MM.1S (cell line): ENCODE results near the gene NDUFB11.
"Not testable (repeated sequence)": the region's sequence is repeated elsewhere in the genome, so short reads cannot be mapped to it uniquely, and the experiment has no call there.

Experiments
- DNase-seq: peaks from one replicate; pipeline ENCODE4 v3.0.0-alpha.2; 2015
- H2AFZ ChIP-seq: fragments of 300-600 bp; sonication (generic); 2 replicates; pipeline ENCODE4 v1.6.0; 2016; ENCODE audit warnings: antibody characterized with exemption, low read length
- H3F3A ChIP-seq: fragments of 300-600 bp; sonication (generic); 2 replicates; pipeline ENCODE4 v1.6.1; 2016; ENCODE audit warnings: mild to moderate bottlenecking, antibody characterized with exemption, low read length, moderate library complexity, mixed read lengths; ENCODE audit not compliant: insufficient read depth
- H3K27ac ChIP-seq: fragments of 300-600 bp; sonication (generic); 2 replicates; pipeline ENCODE4 v1.5.1; 2016; ENCODE audit warnings: mild to moderate bottlenecking, low read length
- H3K27me3 ChIP-seq: fragments of 300-600 bp; sonication (generic); replicated peaks from 2 replicates; pipeline ENCODE4 v1.6.0; 2016; ENCODE audit warnings: low read length; ENCODE audit not compliant: insufficient read depth
- H3K36me3 ChIP-seq: fragments of 300-600 bp; sonication (generic); replicated peaks from 2 replicates; pipeline ENCODE4 v1.6.1; 2016; ENCODE audit warnings: mild to moderate bottlenecking, low read length, mixed read lengths; ENCODE audit not compliant: insufficient read depth
- H3K4me1 ChIP-seq: fragments of 300-600 bp; sonication (generic); 2 replicates; pipeline ENCODE4 v1.6.1; 2016; ENCODE audit warnings: low read length, mixed read lengths
- H3K4me2 ChIP-seq: fragments of 300-600 bp; sonication (generic); 2 replicates; pipeline ENCODE4 v1.6.0; 2016; ENCODE audit warnings: low read depth, low read length
- H3K4me3 ChIP-seq: fragments of 300-600 bp; sonication (generic); 2 replicates; pipeline ENCODE4 v1.5.1; 2016; ENCODE audit warnings: low read length, mixed read lengths
- H3K79me2 ChIP-seq: fragments of 300-600 bp; sonication (generic); 2 replicates; pipeline ENCODE4 v1.6.1; 2016; ENCODE audit warnings: mixed run types, low read length, mixed read lengths
- H3K9ac ChIP-seq: fragments of 300-600 bp; sonication (generic); 2 replicates; pipeline ENCODE4 v1.6.1; 2016; ENCODE audit warnings: low read length, mixed read lengths
- H3K9me2 ChIP-seq: fragments of 300-600 bp; sonication (generic); replicated peaks from 2 replicates; pipeline ENCODE4 v1.6.1; 2016; ENCODE audit warnings: mild to moderate bottlenecking, low read length, mixed read lengths; ENCODE audit not compliant: insufficient read depth
- H3K9me3 ChIP-seq: fragments of 300-600 bp; sonication (generic); replicated peaks from 2 replicates; pipeline ENCODE4 v1.6.1; 2016; ENCODE audit warnings: mild to moderate bottlenecking, low read length, mixed read lengths; ENCODE audit not compliant: insufficient read depth
- H4K20me1 ChIP-seq: fragments of 300-600 bp; sonication (generic); 2 replicates; pipeline ENCODE4 v1.6.1; 2016; ENCODE audit warnings: mild to moderate bottlenecking, low read length, moderate library complexity, mixed read lengths; ENCODE audit not compliant: insufficient read depth
- CTCF ChIP-seq: fragments of 300-600 bp; sonication (generic); IDR thresholded peaks from 2 replicates; pipeline ENCODE4 v1.5.1; 2016; ENCODE audit warnings: antibody characterized with exemption, low read length, mixed read lengths
- EZH2 ChIP-seq: fragments of 300-600 bp; sonication (generic); optimal IDR thresholded peaks from 2 replicates; pipeline ENCODE3; 2017; ENCODE audit warnings: low read depth, mild to moderate bottlenecking, antibody characterized with exemption, low read length, mixed read lengths
- EZH2phosphoT487 ChIP-seq: fragments of 300-600 bp; sonication (generic); IDR thresholded peaks from 2 replicates; pipeline ENCODE4 v1.6.1; 2018; ENCODE audit warnings: antibody characterized with exemption, low read length

The NDUFB11 gene

GRCh38 chrX:47145395-47146120 lies 1.1 kb upstream of the NDUFB11 start:
- Histone ChIP-seq H2AFZ (no peak overlapping the region), H4K20me1 (peaks cover 3% of the 10 kb centered on the region)

GRCh38 chrX:47143894-47144625 lies 442 bp downstream of the NDUFB11 start:
- H3K79me2 ChIP-seq, result peaks cover 54% of the 10 kb centered on the region
- peak overlapping the region; percentile 66 for H3K4me2 ChIP-seq
- H3K27ac ChIP-seq, result peak overlapping the region; percentile 98
- peak overlapping the region; percentile 96 for H3K9ac ChIP-seq
- TF ChIP-seq CTCF (no peak), EZH2 (no peak)
- H3K27me3 ChIP-seq, result no peaks in the 10 kb centered on the region
- no peaks in the 10 kb centered on the region for H3K9me3 ChIP-seq
- H2AFZ ChIP-seq, result peak overlapping the region; percentile 61
- peaks cover 3% of the 10 kb centered on the region; the same call in 1 of the 2 replicates for H4K20me1 ChIP-seq
- peaks cover 6% of the 10 kb centered on the region; the same call in 1 of the 2 replicates for H3F3A ChIP-seq
- no peaks in the 10 kb centered on the region for H3K9me2 ChIP-seq
- H3K4me1 ChIP-seq, result no peaks in the 10 kb centered on the region
- peak overlapping the region; percentile 85 for H3K4me3 ChIP-seq
- DNase-seq, result peak; percentile 46
- H3K36me3 ChIP-seq, result no peaks in the 10 kb centered on the region

More at GRCh38 chrX:47145395-47146120, 1.1 kb upstream of the NDUFB11 start:
- H3F3A ChIP-seq, result peaks cover 6% of the 10 kb centered on the region; the same call in 1 of the 2 replicates
- peak overlapping the region; percentile 69 for H3K4me2 ChIP-seq
- peak overlapping the region; percentile 85 for H3K4me3 ChIP-seq
- no peaks in the 10 kb centered on the region for H3K9me3 ChIP-seq
- H3K9me2 ChIP-seq, result no peaks in the 10 kb centered on the region
- TF ChIP-seq EZH2, result no peak
- TF ChIP-seq EZH2phosphoT487, result no peak
- TF ChIP-seq CTCF, result no peak
- no peaks in the 10 kb centered on the region for H3K4me1 ChIP-seq
- H3K79me2 ChIP-seq, result peaks cover 67% of the 10 kb centered on the region
- H3K36me3 ChIP-seq, result no peaks in the 10 kb centered on the region
- DNase-seq, result no peak
- H3K27me3 ChIP-seq, result no peaks in the 10 kb centered on the region
- H3K9ac ChIP-seq, result peak overlapping the region; percentile 96
- H3K27ac ChIP-seq, result peak overlapping the region; percentile 98

- Histone ChIP-seq H3F3A (no peaks in the 10 kb centered on the region), H3K9me2 (no peaks in the 10 kb centered on the region), H3K4me2 (no peak overlapping the region), H3K4me1 (no peaks in the 10 kb centered on the region), H3K4me3 (no peak overlapping the region), H2AFZ (no peak overlapping the region), H3K9ac (no peak overlapping the region), H3K9me3 (no peaks in the 10 kb centered on the region), H3K79me2 (peaks cover 8% of the 10 kb centered on the region), H4K20me1 (no peaks in the 10 kb centered on the region), H3K27me3 (no peaks in the 10 kb centered on the region), H3K27ac (no peak overlapping the region), H3K36me3 (no peaks in the 10 kb centered on the region)
- DNase-seq, result no peak
- TF ChIP-seq CTCF (no peak), EZH2phosphoT487 (no peak), EZH2 (no peak)
Observed at GRCh38 chrX:47138171-47138570, 6.3 kb downstream of the NDUFB11 start.

- H3K27ac ChIP-seq, H2AFZ ChIP-seq, H3K79me2 ChIP-seq, H3K36me3 ChIP-seq, H3K4me1 ChIP-seq, H4K20me1 ChIP-seq, H3K9me3 ChIP-seq, H3K9ac ChIP-seq, DNase-seq, H3F3A ChIP-seq, H3K27me3 ChIP-seq, H3K9me2 ChIP-seq, H3K4me2 ChIP-seq, H3K4me3 ChIP-seq: not testable (repeated sequence)
Observed at GRCh38 chrX:47135650-47136049, 8.9 kb downstream of the NDUFB11 start.
